ENCODE measurements around the gene KCNJ9.

KCNJ9 gene

DNA sequence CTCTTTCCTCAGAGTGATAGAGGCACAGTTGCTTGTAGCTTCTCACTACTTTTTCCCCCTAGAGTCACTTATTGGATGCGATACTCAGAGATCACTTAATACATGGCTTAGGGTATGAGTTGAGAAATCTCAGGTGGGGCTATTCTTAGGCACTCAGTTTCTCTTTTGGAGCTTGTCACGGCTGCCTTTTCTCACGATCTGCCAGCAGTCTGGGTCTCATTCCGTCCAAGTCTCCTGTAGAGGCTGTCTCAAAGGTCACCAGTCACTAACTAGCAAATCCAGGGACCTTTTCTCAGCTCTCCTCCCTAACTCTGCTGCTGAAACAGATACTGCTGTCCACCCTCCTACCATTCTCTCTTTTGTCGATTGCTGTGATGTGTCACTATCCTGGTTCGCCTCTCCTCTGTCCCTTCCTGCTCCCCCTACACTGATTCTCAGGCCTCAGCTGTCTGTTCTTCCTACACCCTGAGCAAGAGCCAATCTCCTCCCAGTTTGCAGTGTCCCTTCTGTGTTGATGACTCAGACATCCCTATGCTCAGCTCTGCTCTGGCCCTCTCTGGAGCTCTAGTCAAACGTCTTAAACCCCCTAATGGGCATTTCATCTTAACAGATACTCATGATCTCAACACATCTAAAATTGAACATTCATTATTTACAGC, 46.7 kb downstream of the KCNJ9 start:
- DNase-seq, result no peak

DNA sequence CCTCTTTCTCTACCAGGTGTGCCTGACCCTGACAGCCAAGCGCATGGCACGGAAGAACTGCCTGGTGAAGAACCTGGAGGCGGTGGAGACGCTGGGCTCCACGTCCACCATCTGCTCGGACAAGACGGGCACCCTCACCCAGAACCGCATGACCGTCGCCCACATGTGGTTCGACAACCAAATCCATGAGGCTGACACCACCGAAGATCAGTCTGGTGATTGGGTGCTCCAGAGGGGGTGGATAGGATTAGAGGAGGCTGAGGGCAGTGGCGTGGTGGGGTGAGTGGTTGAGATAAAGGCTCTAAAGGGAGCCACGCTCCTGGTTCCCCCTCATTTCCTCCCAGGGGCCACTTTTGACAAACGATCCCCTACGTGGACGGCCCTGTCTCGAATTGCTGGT, 47.3 kb downstream of the KCNJ9 start:
- no peak for DNase-seq

DNA sequence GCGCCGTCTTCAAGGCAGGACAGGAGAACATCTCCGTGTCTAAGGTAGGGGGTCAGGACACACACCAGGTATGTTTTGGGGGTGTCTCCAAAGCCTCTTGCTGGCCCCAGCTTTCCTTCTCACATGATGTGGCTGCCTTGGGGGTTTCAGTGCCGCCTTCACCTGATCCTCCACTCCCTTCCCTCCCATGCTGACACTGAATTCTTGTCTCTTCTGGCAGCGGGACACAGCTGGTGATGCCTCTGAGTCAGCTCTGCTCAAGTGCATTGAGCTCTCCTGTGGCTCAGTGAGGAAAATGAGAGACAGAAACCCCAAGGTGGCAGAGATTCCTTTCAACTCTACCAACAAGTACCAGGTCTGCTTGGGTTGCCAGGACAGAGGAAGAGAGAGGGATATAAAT, 47.7 kb downstream of the KCNJ9 start:
- DNase-seq, result no peak

DNA sequence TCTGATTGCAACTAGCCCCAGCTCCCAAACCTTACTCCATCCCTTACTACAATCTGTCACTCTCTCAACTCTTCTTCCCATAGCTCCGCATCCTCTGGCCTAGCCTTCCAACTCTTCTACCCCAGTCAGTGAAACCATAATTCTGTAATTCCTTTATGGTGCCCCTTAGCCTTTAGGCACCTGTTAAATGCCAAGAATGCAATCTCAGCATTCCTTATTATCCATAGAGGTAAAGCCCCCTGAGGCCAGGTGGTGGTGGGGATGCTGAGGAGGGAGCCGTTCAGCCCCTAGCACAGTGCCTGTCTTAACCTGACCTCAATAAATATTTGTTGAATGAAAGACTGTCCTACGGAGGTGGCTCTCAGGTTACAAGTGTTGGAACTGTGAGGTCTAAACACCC, 48.2 kb downstream of the KCNJ9 start:
- DNase-seq, result no peak

DNA sequence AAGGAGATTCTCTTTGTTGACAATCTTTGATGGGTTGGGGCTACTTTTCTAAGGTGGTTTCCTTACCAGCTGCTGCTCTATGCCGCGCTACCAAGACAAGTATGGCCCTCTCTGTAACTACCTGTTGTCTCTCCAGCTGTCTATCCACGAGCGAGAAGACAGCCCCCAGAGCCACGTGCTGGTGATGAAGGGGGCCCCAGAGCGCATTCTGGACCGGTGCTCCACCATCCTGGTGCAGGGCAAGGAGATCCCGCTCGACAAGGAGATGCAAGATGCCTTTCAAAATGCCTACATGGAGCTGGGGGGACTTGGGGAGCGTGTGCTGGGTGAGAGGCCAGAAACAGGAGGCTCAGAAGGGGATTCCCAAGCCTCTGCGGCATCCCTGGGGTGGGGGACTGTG, 48.6 kb downstream of the KCNJ9 start:
- no peak for DNase-seq

DNA sequence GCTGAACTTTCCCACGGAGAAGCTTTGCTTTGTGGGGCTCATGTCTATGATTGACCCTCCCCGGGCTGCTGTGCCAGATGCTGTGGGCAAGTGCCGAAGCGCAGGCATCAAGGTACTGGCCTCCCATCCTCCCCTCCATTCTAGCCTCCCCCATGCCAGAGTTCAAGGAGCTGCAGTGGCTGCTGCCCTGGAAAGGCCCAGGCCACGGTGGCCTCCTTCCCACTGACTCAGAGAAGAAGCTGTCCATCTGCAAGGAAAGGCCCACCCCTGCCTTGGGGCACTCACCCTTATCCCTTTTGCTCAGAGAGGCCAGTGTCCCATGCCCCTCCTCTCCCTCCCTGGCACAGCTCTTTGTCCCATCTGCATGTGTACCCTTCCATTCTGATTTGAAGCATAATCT, 49.1 kb downstream of the KCNJ9 start:
- DNase-seq, result no peak

DNA sequence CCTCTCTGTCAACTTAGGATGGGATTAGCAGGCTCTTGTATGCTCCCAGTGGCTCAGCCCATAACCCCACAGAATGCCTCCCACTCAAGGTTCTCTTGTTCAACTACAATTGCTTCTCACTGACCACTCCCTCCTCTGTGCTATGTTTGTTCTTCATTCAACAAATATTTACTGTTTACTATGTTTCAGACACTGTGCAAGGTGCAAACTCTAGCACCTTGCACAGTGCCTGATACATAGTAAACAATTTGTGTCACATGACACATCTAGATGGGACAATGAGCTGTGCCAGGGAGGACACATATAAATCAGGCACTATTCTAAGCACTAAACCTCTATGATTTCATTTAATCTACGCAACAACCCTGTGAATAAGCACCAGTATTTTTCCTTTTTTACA, 49.6 kb downstream of the KCNJ9 start:
- no peak for DNase-seq

DNA sequence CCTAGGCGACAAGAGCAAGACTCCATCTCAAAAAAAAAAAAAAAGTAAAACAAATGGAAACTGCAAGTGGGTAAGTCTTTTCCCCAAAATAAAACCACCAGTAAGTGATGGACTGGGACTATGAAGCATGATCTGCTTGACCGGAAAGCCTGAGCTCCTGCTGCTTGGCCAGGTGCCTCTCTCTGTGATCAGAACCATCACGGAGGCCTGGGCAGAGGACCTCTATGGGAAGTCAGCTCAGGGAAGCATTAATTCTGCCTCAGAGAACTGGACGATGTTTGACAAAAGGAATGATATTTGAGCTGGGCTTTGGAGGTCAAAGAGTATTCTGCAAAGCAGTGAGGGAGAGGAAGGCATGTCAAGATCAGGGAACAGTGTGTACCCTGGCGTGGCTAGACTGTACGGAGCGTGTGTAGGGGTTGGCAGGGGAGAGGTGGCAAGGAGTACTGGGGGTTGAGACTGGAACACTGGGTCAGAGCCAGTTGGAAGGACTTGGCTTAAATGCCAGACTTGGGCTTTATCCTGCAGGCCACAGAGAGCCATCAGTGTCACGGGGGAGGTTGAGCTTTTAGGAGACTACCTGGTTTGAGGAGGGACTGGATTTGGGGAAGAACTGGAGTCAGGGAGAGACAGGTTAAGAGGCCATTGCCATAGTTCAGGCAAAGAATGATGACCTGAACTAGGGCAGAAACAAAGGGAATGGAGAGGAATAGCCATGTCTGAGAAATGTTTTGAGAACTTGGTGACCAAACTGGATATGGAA, 50.6 kb downstream of the KCNJ9 start:
- DNase-seq, result no peak

DNA sequence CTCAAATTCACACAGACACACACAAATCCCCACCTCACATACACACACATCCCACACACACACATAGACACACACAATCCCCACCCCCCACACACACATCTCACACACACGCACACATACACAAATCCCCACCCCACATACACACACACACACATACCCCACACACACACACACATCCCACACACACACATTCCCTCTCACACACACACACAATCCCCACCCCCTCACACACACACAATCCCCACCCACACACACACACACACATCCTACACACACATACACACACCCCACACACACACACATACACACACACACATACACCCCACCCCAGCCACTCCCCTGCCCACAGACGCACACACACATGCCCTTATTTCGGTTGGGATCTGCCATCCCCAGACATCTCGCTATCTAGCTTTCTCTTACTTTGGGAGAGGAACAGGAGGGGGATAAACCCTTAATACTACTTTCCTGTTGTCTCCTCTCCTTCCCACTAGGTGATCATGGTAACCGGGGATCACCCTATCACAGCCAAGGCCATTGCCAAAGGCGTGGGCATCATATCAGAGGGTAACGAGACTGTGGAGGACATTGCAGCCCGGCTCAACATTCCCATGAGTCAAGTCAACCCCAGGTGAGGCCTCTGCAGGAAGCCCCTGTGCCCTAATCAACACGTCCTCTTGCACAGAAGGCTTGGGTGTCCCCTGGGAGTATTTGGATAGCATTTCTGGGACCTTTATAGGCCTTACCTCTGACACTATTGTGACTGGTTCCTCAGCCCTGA, 52.8 kb downstream of the KCNJ9 start:
- no peak for DNase-seq

DNA sequence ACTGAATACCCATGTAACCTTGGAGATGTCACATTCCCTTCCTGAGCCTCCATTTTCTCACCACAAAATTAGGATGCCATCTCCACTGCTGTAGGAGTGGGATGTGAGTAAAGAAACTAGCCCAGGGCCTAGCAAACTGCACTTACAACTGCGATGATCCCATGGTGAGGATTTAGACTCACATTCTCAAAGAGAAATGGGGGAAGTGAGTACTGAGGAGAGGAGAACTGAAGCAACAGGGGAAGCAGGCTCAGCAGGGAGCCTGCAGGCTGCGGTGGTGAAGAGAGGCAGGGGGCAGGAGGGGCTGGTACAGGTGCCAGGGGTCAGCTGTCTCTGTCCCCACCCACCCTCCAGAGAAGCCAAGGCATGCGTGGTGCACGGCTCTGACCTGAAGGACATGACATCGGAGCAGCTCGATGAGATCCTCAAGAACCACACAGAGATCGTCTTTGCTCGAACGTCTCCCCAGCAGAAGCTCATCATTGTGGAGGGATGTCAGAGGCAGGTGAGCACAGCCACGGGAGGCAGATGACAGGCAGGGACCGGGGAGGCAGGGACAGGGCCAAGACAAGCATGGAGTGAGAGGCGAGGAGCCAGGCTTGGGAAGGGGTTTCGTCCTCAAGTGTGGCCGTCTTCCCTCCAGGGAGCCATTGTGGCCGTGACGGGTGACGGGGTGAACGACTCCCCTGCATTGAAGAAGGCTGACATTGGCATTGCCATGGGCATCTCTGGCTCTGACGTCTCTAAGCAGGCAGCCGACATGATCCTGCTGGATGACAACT, 53.6 kb downstream of the KCNJ9 start:
- DNase-seq, result no peak

DNA sequence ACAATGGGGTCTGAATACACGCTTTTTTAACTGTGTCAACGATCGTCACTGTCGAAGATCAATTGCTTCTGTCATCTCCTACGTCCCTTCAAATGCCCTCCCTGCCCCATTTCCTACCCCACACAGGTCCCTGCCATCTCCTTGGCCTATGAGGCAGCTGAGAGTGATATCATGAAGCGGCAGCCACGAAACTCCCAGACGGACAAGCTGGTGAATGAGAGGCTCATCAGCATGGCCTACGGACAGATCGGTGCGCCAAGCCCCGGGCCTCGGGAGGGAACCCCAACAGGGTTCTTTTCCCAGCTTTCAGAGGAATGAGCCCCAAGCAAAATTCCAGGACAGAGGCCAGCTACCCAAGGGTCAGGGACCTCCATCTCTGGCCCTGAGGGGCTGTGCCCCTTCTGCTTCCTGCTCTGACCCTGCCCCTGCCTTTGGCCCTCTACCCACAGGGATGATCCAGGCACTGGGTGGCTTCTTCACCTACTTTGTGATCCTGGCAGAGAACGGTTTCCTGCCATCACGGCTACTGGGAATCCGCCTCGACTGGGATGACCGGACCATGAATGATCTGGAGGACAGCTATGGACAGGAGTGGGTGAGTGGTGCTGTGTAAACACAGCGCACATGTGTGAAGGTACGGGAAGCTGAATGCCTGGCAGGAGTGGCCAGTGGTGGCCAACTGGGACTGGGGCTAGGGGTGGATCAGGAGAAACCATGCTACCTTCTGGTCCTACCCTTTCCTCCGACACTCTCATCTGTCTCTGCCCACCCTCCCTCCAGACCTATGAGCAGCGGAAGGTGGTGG, 55.0 kb downstream of the KCNJ9 start:
- no peak for DNase-seq

DNA sequence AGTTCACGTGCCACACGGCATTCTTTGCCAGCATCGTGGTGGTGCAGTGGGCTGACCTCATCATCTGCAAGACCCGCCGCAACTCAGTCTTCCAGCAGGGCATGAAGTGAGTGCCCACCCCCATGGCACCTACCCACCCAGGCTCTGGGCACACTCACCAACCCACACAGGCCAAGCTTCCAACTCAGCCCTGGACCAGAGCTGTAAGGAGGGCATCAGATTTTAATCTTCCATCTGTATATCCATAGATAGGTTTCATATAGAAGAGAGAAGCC, 55.5 kb downstream of the KCNJ9 start:
- no peak for DNase-seq

DNA sequence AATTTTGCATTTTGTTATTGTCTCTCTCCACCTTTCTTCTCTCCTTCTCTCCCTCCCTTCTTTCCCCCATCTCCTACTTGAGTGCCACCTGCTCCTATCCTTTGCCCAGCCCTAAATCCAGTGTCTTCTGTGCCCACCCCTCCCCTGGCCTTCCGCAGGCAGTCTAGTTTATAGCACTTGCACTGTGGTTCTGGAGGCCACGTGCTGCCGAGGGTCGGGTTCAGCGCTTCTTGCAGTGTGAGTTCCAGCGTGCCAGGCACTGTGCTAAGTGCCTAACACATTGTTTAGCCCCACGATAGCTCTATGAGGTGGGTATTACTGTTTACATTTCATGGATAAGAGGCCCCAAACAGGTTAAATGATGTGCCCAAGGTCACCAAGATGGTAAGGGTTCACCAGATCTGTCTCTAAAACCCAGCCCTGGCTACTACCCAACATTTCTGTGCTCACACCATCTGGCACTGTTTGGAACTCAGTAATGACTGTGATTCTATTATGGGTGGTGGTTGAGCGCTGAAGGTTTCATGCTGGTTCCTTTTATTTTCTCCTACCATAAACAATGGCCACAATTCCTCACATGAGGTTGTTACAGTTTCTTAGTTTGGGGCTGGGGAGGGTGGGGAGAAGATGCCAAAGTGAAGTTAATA, 56.0 kb downstream of the KCNJ9 start:
- no peak for DNase-seq

DNA sequence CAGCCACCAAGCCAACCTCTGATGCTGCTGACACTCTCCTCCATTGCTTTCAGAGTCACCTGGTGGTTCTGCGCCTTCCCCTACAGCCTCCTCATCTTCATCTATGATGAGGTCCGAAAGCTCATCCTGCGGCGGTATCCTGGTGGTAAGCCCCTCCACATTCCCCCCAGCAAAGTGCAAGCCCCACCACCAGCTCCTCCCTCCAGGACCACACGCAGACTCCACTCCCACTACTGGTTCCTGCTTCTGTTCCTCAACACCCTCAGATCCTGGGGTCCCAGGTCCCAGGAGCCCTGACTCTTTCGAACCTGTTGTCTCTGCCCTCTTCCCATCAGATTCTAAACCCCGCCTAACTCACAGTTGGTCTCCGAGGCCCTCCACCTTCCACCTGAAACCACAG, 58.5 kb downstream of the KCNJ9 start:
- DNase-seq, result no peak
